HG03439 (cell line): ENCODE data around the gene ITGA6.

Experiments used
- ATAC-seq: cut with Tn5 transposase; IDR thresholded peaks from one replicate; pipeline ENCODE4 v1.9.1; 2021; ENCODE audit warnings: mild to moderate bottlenecking, moderate library complexity; ENCODE audit not compliant: unreplicated experiment

ITGA6 gene

DNA sequence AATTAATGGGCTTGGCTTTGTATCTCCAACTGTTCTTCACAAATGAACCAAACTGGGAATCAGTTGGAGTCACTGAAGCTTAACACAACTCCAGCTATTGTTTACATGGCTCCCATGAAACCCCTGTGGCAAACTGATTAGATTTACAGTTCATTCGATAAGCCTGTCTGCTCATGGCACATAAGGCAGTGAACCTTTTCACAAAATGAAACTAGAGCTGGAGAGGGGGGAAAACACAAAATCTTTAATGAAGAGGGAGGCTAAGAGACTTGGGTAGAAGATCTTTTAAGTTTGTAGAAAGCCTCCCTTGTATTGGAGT, 11.6 kb upstream of the ITGA6 start:
- ATAC-seq: no peak

- ATAC-seq: no peak
Observed at GRCh38 chr2:172416447-172417058, 10.8 kb upstream of the ITGA6 start.

GRCh38 chr2:172420216-172420615, 7.2 kb upstream of the ITGA6 start:
- no peak for ATAC-seq

- no peak for ATAC-seq
Observed at GRCh38 chr2:172423160-172423559, 4.2 kb upstream of the ITGA6 start.

- no peak for ATAC-seq
Observed at GRCh38 chr2:172425336-172425735, 2.0 kb upstream of the ITGA6 start.

DNA sequence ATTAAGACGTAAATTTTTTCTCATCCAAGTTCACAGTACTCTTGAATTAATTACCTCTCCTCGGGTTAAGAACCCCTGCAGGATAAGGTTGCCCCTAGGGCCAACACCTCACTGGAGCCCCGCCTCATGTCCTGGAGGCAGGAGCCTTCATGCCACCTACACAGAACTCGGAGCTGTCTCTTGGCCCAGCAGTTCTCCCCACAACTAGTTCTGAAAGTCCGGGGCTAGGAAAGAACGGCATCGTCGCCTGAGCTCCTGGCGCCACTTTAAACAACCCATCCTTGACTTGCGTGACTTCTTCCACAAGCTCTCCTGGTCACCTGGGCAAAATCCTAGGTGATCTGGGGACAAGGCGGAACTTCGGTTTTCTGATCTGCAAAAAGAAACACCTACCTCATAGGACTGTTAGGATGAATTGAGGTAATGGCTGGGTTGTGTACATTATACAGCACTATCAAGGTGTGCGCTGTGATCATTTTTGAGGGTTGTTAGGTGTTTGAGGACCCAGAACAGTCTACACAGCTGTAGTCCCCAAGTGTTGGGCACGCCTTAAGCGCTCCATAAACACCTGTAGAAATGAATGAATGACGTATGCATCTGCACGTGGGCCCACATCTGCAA, 641 bp upstream of the ITGA6 start:
- ATAC-seq: no peak

- no peak for ATAC-seq
Observed at GRCh38 chr2:172427990-172428831, 825 bp downstream of the ITGA6 start.

DNA sequence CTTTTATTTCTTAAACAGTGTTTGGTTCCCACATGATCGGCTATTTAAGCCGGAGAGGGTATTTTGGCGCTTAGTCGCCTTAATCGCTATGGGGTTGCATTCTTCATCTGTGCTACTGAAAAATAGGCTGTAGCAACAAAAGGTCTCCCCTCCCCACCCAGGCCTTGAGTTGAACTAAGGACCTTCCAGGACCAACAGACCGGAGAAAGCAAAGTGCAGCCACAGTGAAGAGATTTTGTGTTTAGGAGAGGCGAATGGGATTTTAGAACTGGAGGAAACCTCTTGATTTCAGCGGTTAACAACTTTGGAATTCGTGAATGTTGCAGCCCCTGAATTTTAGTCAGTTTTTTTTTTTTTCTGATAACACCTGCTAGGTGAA, 1.4 kb downstream of the ITGA6 start:
- ATAC-seq: no peak

GRCh38 chr2:172429301-172429968, 2.0 kb downstream of the ITGA6 start:
- ATAC-seq: no peak

- ATAC-seq: no peak
Observed at GRCh38 chr2:172430027-172430426, 2.6 kb downstream of the ITGA6 start.

GRCh38 chr2:172430678-172431077, 3.3 kb downstream of the ITGA6 start:
- ATAC-seq: no peak

DNA sequence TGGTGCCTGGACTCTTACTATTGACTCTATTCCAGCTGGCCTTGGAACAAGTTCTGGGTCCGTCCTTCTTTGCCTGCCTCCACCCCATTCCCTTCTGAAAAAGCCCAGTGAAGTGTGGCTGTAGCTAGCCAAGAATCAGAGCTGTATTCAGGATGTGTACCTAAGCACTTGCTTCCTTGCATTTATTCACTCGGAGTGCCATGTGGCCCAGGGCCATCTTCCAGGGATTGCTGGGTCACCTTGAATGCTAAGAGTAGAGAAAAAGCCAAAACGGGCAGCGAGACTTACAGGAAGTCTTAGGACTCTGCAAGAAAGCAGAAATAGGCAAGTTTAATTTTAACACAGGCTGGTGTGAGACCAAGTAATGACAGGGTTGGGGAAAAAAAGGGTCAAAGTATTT, 4.1 kb downstream of the ITGA6 start:
- ATAC-seq: no peak

- ATAC-seq: no peak
Observed at GRCh38 chr2:172431993-172432392, 4.6 kb downstream of the ITGA6 start.

DNA sequence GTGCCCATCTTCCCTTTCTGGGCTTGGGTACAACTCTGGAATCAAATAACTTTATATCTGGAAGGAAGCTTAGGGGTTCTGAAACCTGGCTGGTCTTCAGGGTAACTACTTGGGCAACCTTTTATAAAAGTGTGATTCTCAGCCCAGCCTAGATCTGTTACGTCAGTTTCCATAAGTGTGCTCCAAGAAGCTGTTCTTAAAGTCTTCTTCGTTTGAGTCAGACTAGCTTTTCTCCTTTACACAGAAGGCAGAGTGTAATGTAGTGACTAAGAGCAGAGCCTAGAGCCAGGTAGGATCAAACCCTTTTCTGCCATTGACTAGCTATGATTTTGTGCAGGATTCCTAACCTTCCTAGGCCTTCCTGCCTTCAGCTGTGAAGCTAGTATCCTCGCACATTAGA, 5.8 kb downstream of the ITGA6 start:
- ATAC-seq: no peak

- no peak for ATAC-seq
Observed at GRCh38 chr2:172434821-172435605, 7.6 kb downstream of the ITGA6 start.

DNA sequence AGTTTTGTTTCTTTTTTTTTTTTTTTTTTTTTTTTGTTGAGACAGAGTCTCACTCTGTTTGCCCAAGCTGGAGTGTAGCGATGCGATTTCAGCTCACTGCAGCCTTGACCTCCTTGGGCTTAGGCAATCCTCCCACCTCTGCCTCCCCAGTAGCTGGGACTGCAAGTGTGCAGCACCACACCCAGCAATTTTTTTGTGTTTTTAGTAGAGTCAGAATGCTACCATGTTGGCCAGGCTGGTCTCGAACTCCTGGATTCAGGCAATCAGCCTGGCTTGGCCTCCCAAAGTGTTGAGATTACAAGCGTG, 8.2 kb downstream of the ITGA6 start:
- no peak for ATAC-seq

DNA sequence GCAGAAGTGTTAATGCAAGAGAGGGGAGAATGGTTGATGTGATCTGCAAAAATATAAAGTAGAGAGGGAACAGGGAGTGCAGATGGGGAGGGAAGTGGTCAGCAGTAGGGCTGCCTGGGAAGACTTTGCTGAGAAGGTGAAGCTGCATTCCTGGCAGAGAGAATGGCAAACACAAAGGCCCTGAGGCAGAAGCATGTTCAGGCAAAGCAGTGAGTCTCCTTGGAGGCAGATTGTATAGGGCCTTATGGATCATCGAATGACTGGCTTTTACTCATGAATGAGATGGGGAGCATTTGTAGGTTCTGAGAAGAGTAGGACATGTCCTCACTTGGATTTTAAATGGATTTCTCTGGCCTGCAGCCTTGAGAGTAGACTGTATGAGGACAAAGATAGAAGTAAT, 9.5 kb downstream of the ITGA6 start:
- ATAC-seq: no peak

- no peak for ATAC-seq
Observed at GRCh38 chr2:172437419-172438341, 10.3 kb downstream of the ITGA6 start.

GRCh38 chr2:172438741-172439508, 11.5 kb downstream of the ITGA6 start:
- no peak for ATAC-seq

DNA sequence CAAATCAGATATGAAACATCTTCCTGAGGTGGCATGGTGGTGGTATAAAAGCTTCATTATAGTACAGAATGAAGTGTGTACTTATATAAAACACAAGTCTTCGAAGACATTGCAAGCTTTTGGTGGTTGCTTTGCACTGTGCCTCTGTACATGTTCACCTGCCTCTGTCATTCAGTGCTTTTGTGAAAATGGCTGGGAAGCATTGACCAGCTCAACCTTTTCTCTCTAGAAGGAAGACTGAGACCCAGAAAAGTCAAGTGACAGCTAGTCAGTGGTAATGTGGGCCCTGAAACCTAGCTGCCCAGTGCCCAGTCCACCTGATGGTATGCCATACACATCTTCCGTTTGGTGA, 12.1 kb downstream of the ITGA6 start:
- no peak for ATAC-seq
